ENCODE measurements around the gene EBF3. TPM values are rescaled to one million over a fixed set of nuclear protein-coding genes. Genes with fewer than 3 reads are reported as not detected.

EBF3 gene
- total and polyA plus RNA-seq, 2 experiments from 2014 or later = 0.22 to 0.77 TPM

- peak overlapping the region; percentile 23 for H3K4me3 ChIP-seq
- no peaks in the 10 kb centered on the region for H3K9me3 ChIP-seq (ENCODE audit: low read depth)
- 2% methylated on average over 52 of the region's 58 CpGs for WGBS (ENCODE audit: low lambda C conversion rate, missing lambda C conversion rate)
- H3K27me3 ChIP-seq = peaks cover 90% of the 10 kb centered on the region
- no peaks in the 10 kb centered on the region for H3K36me3 ChIP-seq (replicated peaks; ENCODE audit: insufficient read depth, low read depth)
- H3K79me2 ChIP-seq = no peaks in the 10 kb centered on the region
- H2AFZ ChIP-seq = peak overlapping the region; percentile 52
- H3K4me2 ChIP-seq = peak overlapping the region; percentile 94
- TF ChIP-seq EZH2 (IDR thresholded peaks at IDR 0.05; ENCODE audit: borderline replicate concordance) = peak; percentile 98
- no peak for TF ChIP-seq CTCF (IDR thresholded peaks at IDR 0.05; ENCODE audit: poor library complexity)
- TF ChIP-seq EZH2phosphoT487 (IDR thresholded peaks at IDR 0.05; ENCODE audit: low read depth, severe bottlenecking, unreplicated experiment) = peak; percentile 13
- no peaks in the 10 kb centered on the region for H3K9me2 ChIP-seq (replicated peaks; ENCODE audit: insufficient read depth)
- peaks cover 30% of the 10 kb centered on the region for H3K4me1 ChIP-seq (ENCODE audit: insufficient read depth)
- H4K20me1 ChIP-seq (ENCODE audit: insufficient read depth, poor library complexity, severe bottlenecking) = no peaks in the 10 kb centered on the region
- no peak for DNase-seq (ENCODE audit: low spot score)
- H3K27ac ChIP-seq = no peak overlapping the region
These were observed 6.6 kb upstream of the EBF3 start for GRCh38 chr10:129970465-129971364.

DNA sequence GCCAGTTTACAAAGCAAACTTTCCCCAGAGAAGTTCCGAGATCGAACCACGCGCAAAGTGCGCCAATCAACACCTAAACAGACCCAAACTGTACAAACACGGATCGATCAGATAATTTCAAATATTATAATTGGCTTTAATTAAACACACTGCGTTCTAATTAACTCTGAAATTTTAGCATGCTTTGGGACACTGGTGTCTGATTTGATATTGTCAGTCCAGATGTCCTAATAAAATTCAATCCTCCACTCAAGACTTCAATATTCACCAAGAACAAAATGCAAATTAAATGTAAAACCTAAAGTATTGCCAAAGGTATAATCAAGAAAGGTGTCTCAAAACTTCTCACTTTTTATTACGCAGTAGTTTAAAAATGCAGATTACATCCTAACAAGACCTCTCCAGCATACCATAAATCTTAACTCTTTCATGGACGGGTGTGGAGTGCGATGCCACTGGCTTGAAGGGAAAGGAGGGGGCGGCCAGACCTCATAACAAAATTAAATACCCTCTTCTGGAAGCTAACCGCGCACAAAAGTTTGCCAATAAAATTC is 5.9 kb upstream of the EBF3 start:
- no peak for DNase-seq (ENCODE audit: low spot score)
- Histone ChIP-seq H3K27me3 (peaks cover 95% of the 10 kb centered on the region), H2AFZ (no peak overlapping the region), H3K9me3 (ENCODE audit: low read depth) (no peaks in the 10 kb centered on the region), H3K9me2 (replicated peaks; ENCODE audit: insufficient read depth) (no peaks in the 10 kb centered on the region), H4K20me1 (ENCODE audit: insufficient read depth, poor library complexity, severe bottlenecking) (no peaks in the 10 kb centered on the region), H3K4me3 (no peak overlapping the region), H3K27ac (no peak overlapping the region), H3K4me1 (ENCODE audit: insufficient read depth) (peaks cover 31% of the 10 kb centered on the region), H3K79me2 (no peaks in the 10 kb centered on the region), H3K4me2 (peak overlapping the region; percentile 94), H3K36me3 (replicated peaks; ENCODE audit: insufficient read depth, low read depth) (no peaks in the 10 kb centered on the region)
- 3% methylated on average over 14 of the region's 14 CpGs for WGBS (ENCODE audit: low lambda C conversion rate, missing lambda C conversion rate)
- TF ChIP-seq EZH2phosphoT487 (IDR thresholded peaks at IDR 0.05; ENCODE audit: low read depth, severe bottlenecking, unreplicated experiment) (no peak), EZH2 (IDR thresholded peaks at IDR 0.05; ENCODE audit: borderline replicate concordance) (no peak), CTCF (IDR thresholded peaks at IDR 0.05; ENCODE audit: poor library complexity) (no peak)

GRCh38 chr10:129969184-129969910 is 5.3 kb upstream of the EBF3 start:
- Histone ChIP-seq H3K4me2 (peak overlapping the region; percentile 66), H3K36me3 (replicated peaks; ENCODE audit: insufficient read depth, low read depth) (no peaks in the 10 kb centered on the region), H4K20me1 (ENCODE audit: insufficient read depth, poor library complexity, severe bottlenecking) (no peaks in the 10 kb centered on the region), H3K4me1 (ENCODE audit: insufficient read depth) (peaks cover 37% of the 10 kb centered on the region), H3K79me2 (no peaks in the 10 kb centered on the region), H2AFZ (no peak overlapping the region), H3K9me3 (ENCODE audit: low read depth) (no peaks in the 10 kb centered on the region), H3K27me3 (peaks cover 95% of the 10 kb centered on the region), H3K27ac (no peak overlapping the region), H3K9me2 (replicated peaks; ENCODE audit: insufficient read depth) (no peaks in the 10 kb centered on the region), H3K4me3 (no peak overlapping the region)
- TF ChIP-seq EZH2 (IDR thresholded peaks at IDR 0.05; ENCODE audit: borderline replicate concordance) = peak; percentile 16
- no peak for TF ChIP-seq EZH2phosphoT487 (IDR thresholded peaks at IDR 0.05; ENCODE audit: low read depth, severe bottlenecking, unreplicated experiment)
- TF ChIP-seq CTCF (IDR thresholded peaks at IDR 0.05; ENCODE audit: poor library complexity) = no peak
- WGBS (ENCODE audit: low lambda C conversion rate, missing lambda C conversion rate) = 4% methylated on average over 64 of the region's 68 CpGs
- no peak for DNase-seq (ENCODE audit: low spot score)
